ENCODE data around the gene MAP7.
"Not testable (repeated sequence)": the region's sequence is repeated elsewhere in the genome, so short reads cannot be mapped to it uniquely, and the experiment has no call there.

MAP7 gene

DNA sequence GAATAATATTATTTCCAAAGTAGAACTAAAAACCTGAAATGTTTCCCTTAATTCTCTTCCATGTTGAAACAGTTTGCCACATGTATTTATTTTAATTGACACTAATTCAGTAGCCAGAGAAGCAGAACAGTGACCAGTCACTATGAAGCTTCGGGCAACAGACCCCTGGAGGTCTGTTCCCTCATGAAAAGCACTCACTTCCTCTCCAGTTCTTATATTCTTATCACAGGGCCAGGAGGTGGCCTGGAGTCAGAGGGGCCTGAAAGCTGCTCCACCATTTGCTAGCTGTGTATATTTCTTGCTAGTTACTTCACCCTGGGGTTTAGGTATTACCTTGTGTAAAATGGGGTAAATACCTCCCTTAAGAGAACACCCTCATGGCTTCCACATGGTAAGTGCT lies 49.1 kb downstream of the MAP7 start:
- DNase-seq (ENCODE audit: low read depth) = peak; percentile 40
- no peak overlapping the region for H3K4me3 ChIP-seq (ENCODE audit: low read depth, low read length)
- TF ChIP-seq MAX (IDR thresholded peaks at IDR 0.05; ENCODE audit: low read depth, low read length) = no peak
- TF ChIP-seq, protein P1, sequence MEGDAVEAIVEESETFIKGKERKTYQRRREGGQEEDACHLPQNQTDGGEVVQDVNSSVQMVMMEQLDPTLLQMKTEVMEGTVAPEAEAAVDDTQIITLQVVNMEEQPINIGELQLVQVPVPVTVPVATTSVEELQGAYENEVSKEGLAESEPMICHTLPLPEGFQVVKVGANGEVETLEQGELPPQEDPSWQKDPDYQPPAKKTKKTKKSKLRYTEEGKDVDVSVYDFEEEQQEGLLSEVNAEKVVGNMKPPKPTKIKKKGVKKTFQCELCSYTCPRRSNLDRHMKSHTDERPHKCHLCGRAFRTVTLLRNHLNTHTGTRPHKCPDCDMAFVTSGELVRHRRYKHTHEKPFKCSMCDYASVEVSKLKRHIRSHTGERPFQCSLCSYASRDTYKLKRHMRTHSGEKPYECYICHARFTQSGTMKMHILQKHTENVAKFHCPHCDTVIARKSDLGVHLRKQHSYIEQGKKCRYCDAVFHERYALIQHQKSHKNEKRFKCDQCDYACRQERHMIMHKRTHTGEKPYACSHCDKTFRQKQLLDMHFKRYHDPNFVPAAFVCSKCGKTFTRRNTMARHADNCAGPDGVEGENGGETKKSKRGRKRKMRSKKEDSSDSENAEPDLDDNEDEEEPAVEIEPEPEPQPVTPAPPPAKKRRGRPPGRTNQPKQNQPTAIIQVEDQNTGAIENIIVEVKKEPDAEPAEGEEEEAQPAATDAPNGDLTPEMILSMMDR (IDR thresholded peaks at IDR 0.05; ENCODE audit: low read depth, low read length) = no peak
- no peak for TF ChIP-seq MYC (IDR thresholded peaks at IDR 0.05; ENCODE audit: low read depth, low read length)
- no peak for TF ChIP-seq POLR2A (IDR thresholded peaks at IDR 0.05; ENCODE audit: extremely low read depth, insufficient read length)

GRCh38 chr6:136500414-136500813 lies 49.8 kb downstream of the MAP7 start:
- DNase-seq (ENCODE audit: low read depth) = no peak
- H3K4me3 ChIP-seq (ENCODE audit: low read depth, low read length) = no peak overlapping the region
- TF ChIP-seq MAX (IDR thresholded peaks at IDR 0.05; ENCODE audit: low read depth, low read length) = no peak
- no peak for TF ChIP-seq MYC (IDR thresholded peaks at IDR 0.05; ENCODE audit: low read depth, low read length)
- TF ChIP-seq, protein P1 (IDR thresholded peaks at IDR 0.05; ENCODE audit: low read depth, low read length) = no peak
- TF ChIP-seq POLR2A (IDR thresholded peaks at IDR 0.05; ENCODE audit: extremely low read depth, insufficient read length) = no peak

DNA sequence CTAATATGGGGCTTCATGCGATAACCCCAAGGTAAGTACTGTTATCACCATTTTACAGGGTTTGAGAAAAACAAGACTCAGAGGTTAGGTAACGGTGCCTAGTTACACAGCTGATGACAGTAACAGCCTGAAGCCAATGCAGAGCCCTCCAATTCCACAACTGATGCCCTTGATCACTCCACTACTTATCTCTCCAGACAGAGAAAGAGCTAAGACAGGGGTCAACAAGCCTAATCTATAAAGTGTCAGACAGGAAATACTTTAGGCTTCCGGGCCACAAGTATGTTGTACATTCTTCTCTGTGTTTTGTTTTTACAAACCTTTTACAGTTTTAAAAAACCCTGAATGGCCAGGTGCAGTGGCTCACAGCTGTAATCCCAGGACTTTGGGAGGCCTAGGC lies 50.9 kb downstream of the MAP7 start:
- TF ChIP-seq, protein P1 (IDR thresholded peaks at IDR 0.05; ENCODE audit: low read depth, low read length) = no peak
- TF ChIP-seq POLR2A (IDR thresholded peaks at IDR 0.05; ENCODE audit: extremely low read depth, insufficient read length) (no peak), MYC (IDR thresholded peaks at IDR 0.05; ENCODE audit: low read depth, low read length) (no peak), MAX (IDR thresholded peaks at IDR 0.05; ENCODE audit: low read depth, low read length) (no peak)
- DNase-seq (ENCODE audit: low read depth) = no peak
- H3K4me3 ChIP-seq (ENCODE audit: low read depth, low read length) = no peak overlapping the region

GRCh38 chr6:136496449-136496848 lies 53.8 kb downstream of the MAP7 start:
- not testable (repeated sequence) for H3K4me3 ChIP-seq (ENCODE audit: low read depth, low read length)

DNA sequence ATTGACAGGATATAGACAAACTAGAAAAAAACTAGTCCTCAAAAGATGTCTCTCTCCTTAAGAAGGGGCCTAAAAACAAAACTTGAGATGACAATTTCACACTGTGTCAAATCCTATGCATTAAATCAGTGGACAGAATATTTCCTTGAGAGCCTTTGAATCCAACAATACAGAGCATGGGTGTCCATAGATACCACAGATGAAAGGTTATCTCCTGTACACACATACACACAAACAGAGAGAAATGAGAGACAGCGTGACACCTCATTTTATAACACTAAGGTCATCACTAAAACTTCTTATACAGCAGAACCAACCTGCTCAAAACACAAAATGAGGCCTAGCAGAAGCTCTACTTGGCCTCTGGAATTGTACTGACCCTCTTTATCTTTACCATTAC lies 55.5 kb downstream of the MAP7 start:
- DNase-seq (ENCODE audit: low read depth) = no peak
- H3K4me3 ChIP-seq (ENCODE audit: low read depth, low read length) = no peak overlapping the region
- TF ChIP-seq POLR2A (IDR thresholded peaks at IDR 0.05; ENCODE audit: extremely low read depth, insufficient read length) = no peak
- TF ChIP-seq MYC (IDR thresholded peaks at IDR 0.05; ENCODE audit: low read depth, low read length) = no peak
- no peak for TF ChIP-seq MAX (IDR thresholded peaks at IDR 0.05; ENCODE audit: low read depth, low read length)
- TF ChIP-seq, protein P1 (IDR thresholded peaks at IDR 0.05; ENCODE audit: low read depth, low read length) = no peak

More at GRCh38 chr6:136496449-136496848, 53.8 kb downstream of the MAP7 start:
- DNase-seq (ENCODE audit: low read depth) = not testable (repeated sequence)

- no peak for DNase-seq (ENCODE audit: low read depth)
- no peak overlapping the region for H3K4me3 ChIP-seq (ENCODE audit: low read depth, low read length)
- TF ChIP-seq POLR2A (IDR thresholded peaks at IDR 0.05; ENCODE audit: extremely low read depth, insufficient read length) = no peak
- TF ChIP-seq, protein P1 (IDR thresholded peaks at IDR 0.05; ENCODE audit: low read depth, low read length) = no peak
- no peak for TF ChIP-seq MYC (IDR thresholded peaks at IDR 0.05; ENCODE audit: low read depth, low read length)
- TF ChIP-seq MAX (IDR thresholded peaks at IDR 0.05; ENCODE audit: low read depth, low read length) = no peak
These were observed 56.2 kb downstream of the MAP7 start for GRCh38 chr6:136494059-136494458.

Measured in NB4 (cell line).